ENCODE measurements around the gene ROS1. TPM values are rescaled to one million over a fixed set of nuclear protein-coding genes. Genes with fewer than 3 reads are reported as not detected.

Gene ROS1
- total RNA-seq, 4 donors from 2014 or later: under 0.01 to 0.06 TPM; not detected in 2

- DNase-seq (ENCODE audit: extremely low spot score): no peak
- TF ChIP-seq EP300 (IDR thresholded peaks at IDR 0.05): no peak
- TF ChIP-seq POLR2A (IDR thresholded peaks at IDR 0.05; ENCODE audit: low read depth): no peak
- no peak for TF ChIP-seq POLR2AphosphoS5 (IDR thresholded peaks at IDR 0.05)
- no peaks in the 10 kb centered on the region for H3K4me1 ChIP-seq
- no peaks in the 10 kb centered on the region for H3K9me3 ChIP-seq
- H3K27ac ChIP-seq (replicated peaks in 1 of 4): no peak overlapping the region
- H3K4me3 ChIP-seq: no peak overlapping the region
- no peaks in the 10 kb centered on the region for H3K36me3 ChIP-seq
- peaks cover 0 to 16% (median 0%) of the 10 kb centered on the region in 4 donors for H3K27me3 ChIP-seq
- intact Hi-C loops (cut with DNase I): loop anchor here (10.0 kb wide), 1 partner anchor 97 kb away; no protein-coding TSS in a partner anchor
- WGBS: 87% methylated on average over 2 of the region's 2 CpGs
These were observed 16.1 kb upstream of the ROS1 start for GRCh38 chr6:117441824-117442264.

DNA sequence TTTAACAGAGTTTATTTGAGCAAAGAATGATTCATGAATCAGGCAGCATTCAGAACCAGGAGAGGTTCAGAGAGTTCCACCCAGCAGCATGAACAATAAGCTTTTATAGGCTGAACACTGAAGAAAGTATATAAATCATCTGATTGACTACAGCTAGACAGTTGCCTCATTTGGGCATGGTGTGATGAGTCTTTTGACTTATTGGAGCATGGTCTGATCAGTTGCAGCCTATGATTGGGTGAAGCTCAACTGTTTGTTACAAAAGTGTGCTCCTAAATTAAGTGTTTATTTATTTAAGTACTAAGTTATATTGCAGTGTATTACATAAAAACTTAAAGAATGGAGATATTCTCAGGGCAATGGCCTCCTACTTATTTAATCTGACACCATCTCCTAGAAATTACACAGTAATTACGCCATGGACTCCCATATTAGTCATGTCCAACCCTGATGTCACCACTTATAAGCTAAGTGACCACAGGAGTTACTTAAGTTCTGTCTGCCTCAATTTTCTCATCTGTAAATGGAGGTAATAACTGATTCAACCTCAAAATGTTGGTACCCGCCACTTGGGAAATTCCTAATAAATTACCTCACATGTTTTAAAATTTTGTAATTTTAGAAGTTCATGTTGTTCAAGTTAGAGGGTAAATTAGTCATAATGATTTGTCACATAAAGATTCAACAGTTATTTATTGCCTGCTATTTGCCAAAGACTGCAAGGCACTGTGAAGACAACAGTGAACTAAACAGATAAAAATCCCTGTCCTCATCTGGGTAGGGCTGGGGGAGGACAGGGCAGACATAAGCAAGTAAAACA lies 15.2 kb upstream of the ROS1 start:
- no peaks in the 10 kb centered on the region for H3K4me1 ChIP-seq
- DNase-seq (ENCODE audit: extremely low spot score): no peak
- intact Hi-C loops (cut with DNase I): loop anchor here (10.0 kb wide), 1 partner anchor 96 kb away; no protein-coding TSS in a partner anchor
- WGBS: 75% methylated on average over 2 of the region's 2 CpGs
- H3K27me3 ChIP-seq: peaks cover 0 to 12% (median 0%) of the 10 kb centered on the region in 4 donors
- TF ChIP-seq EP300 (IDR thresholded peaks at IDR 0.05) (no peak), POLR2A (IDR thresholded peaks at IDR 0.05; ENCODE audit: low read depth) (no peak), POLR2AphosphoS5 (IDR thresholded peaks at IDR 0.05) (no peak)
- TF ChIP-seq, protein P1, sequence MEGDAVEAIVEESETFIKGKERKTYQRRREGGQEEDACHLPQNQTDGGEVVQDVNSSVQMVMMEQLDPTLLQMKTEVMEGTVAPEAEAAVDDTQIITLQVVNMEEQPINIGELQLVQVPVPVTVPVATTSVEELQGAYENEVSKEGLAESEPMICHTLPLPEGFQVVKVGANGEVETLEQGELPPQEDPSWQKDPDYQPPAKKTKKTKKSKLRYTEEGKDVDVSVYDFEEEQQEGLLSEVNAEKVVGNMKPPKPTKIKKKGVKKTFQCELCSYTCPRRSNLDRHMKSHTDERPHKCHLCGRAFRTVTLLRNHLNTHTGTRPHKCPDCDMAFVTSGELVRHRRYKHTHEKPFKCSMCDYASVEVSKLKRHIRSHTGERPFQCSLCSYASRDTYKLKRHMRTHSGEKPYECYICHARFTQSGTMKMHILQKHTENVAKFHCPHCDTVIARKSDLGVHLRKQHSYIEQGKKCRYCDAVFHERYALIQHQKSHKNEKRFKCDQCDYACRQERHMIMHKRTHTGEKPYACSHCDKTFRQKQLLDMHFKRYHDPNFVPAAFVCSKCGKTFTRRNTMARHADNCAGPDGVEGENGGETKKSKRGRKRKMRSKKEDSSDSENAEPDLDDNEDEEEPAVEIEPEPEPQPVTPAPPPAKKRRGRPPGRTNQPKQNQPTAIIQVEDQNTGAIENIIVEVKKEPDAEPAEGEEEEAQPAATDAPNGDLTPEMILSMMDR (IDR thresholded peaks at IDR 0.05): no peak
- no peaks in the 10 kb centered on the region for H3K9me3 ChIP-seq
- no peak overlapping the region for H3K4me3 ChIP-seq
- no peaks in the 10 kb centered on the region for H3K36me3 ChIP-seq
- H3K27ac ChIP-seq (replicated peaks in 1 of 4): no peak overlapping the region

- H3K27me3 ChIP-seq: no peaks in the 10 kb centered on the region
- no peaks in the 10 kb centered on the region for H3K36me3 ChIP-seq
- H3K4me3 ChIP-seq: no peak overlapping the region
- DNase-seq (ENCODE audit: extremely low spot score): no peak
- H3K4me1 ChIP-seq: no peaks in the 10 kb centered on the region
- H3K9me3 ChIP-seq: no peaks in the 10 kb centered on the region
- WGBS: 85% methylated on average over 1 of the region's 1 CpG
- H3K27ac ChIP-seq (replicated peaks in 1 of 4): no peak overlapping the region
- TF ChIP-seq POLR2AphosphoS5 (IDR thresholded peaks at IDR 0.05): no peak
- no peak for TF ChIP-seq EP300 (IDR thresholded peaks at IDR 0.05)
- TF ChIP-seq POLR2A (IDR thresholded peaks at IDR 0.05; ENCODE audit: low read depth): no peak
- TF ChIP-seq, protein P1 (IDR thresholded peaks at IDR 0.05): no peak
- intact Hi-C loops (cut with DNase I): no loop called here
These were observed 6.5 kb upstream of the ROS1 start for GRCh38 chr6:117432273-117432672.

DNA sequence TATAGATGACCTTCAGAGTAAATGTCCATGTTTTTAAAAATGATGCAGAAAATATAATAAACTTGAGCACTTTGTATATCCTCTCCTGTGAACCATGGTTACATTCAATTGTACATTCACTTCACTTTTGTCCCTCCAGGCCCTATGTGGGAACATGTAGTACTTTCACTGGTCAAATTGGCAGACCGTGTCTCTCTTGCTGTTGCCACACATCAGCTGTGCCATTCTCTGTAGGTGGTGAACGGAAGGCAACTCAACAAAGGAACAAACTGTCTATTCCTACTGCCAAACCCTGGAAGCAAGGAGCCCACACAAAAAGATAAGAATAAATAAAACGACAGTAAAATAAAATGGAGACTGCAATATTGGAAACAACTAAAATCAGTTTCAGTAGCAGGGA lies 2.0 kb downstream of the ROS1 start:
- Histone ChIP-seq H3K27ac (replicated peaks in 1 of 4) (no peak overlapping the region), H3K36me3 (no peaks in the 10 kb centered on the region), H3K4me3 (no peak overlapping the region), H3K4me1 (no peaks in the 10 kb centered on the region), H3K27me3 (peaks cover 0 to 5% (median 0%) of the 10 kb centered on the region in 4 donors), H3K9me3 (no peaks in the 10 kb centered on the region)
- TF ChIP-seq EP300 (IDR thresholded peaks at IDR 0.05) (no peak), POLR2AphosphoS5 (IDR thresholded peaks at IDR 0.05) (no peak), POLR2A (IDR thresholded peaks at IDR 0.05; ENCODE audit: low read depth) (no peak)
- TF ChIP-seq, protein P1 (IDR thresholded peaks at IDR 0.05): no peak
- DNase-seq (ENCODE audit: extremely low spot score): no peak
- intact Hi-C loops (cut with DNase I): no loop called here
- 78% methylated on average over 3 of the region's 3 CpGs for WGBS

DNA sequence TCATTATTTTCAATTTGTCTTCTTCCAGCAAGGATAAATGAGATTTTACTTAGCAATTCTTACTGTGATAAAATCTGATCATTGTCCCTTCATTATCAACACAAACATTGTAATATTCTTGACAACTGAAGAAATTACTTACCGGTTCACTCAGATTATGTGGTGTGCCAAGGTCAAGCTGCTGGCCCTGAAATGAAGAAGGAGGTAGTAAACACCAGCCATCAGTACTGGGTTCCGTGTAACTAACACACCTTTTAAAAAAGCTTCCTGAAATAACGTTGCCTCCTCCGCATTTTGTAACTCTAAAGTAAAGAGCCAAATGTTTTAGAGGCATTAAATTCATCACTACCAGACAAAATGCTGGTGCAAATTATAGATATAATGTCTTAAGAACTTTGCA lies 7.4 kb downstream of the ROS1 start:
- intact Hi-C loops (cut with DNase I): no loop called here
- Histone ChIP-seq H3K4me3 (no peak overlapping the region), H3K9me3 (no peaks in the 10 kb centered on the region), H3K27me3 (peaks cover 0 to 5% (median 0%) of the 10 kb centered on the region in 4 donors), H3K36me3 (no peaks in the 10 kb centered on the region), H3K4me1 (no peaks in the 10 kb centered on the region), H3K27ac (replicated peaks in 1 of 4) (no peak overlapping the region)
- DNase-seq (ENCODE audit: extremely low spot score): no peak
- WGBS: 78% methylated on average over 4 of the region's 4 CpGs
- TF ChIP-seq POLR2A (IDR thresholded peaks at IDR 0.05; ENCODE audit: low read depth): no peak
- TF ChIP-seq, protein P1 (IDR thresholded peaks at IDR 0.05): no peak
- no peak for TF ChIP-seq POLR2AphosphoS5 (IDR thresholded peaks at IDR 0.05)
- TF ChIP-seq EP300 (IDR thresholded peaks at IDR 0.05): no peak
